GM12873 (cell line): ENCODE data around the gene SIK3.

ENCODE experiments used
- TF ChIP-seq, protein P1 (sequence below): IDR thresholded peaks from 2 replicates; pipeline ENCODE4 v1.5.1; 2012; ENCODE audit warnings: low read depth, mild to moderate bottlenecking, moderate library complexity, low read length, control low read depth; ENCODE audit not compliant: insufficient read depth; ENCODE audit errors: missing control alignments

The SIK3 gene

GRCh38 chr11:117075186-117075585, 23.0 kb downstream of the SIK3 start:
- TF ChIP-seq, protein P1, sequence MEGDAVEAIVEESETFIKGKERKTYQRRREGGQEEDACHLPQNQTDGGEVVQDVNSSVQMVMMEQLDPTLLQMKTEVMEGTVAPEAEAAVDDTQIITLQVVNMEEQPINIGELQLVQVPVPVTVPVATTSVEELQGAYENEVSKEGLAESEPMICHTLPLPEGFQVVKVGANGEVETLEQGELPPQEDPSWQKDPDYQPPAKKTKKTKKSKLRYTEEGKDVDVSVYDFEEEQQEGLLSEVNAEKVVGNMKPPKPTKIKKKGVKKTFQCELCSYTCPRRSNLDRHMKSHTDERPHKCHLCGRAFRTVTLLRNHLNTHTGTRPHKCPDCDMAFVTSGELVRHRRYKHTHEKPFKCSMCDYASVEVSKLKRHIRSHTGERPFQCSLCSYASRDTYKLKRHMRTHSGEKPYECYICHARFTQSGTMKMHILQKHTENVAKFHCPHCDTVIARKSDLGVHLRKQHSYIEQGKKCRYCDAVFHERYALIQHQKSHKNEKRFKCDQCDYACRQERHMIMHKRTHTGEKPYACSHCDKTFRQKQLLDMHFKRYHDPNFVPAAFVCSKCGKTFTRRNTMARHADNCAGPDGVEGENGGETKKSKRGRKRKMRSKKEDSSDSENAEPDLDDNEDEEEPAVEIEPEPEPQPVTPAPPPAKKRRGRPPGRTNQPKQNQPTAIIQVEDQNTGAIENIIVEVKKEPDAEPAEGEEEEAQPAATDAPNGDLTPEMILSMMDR: no peak

DNA sequence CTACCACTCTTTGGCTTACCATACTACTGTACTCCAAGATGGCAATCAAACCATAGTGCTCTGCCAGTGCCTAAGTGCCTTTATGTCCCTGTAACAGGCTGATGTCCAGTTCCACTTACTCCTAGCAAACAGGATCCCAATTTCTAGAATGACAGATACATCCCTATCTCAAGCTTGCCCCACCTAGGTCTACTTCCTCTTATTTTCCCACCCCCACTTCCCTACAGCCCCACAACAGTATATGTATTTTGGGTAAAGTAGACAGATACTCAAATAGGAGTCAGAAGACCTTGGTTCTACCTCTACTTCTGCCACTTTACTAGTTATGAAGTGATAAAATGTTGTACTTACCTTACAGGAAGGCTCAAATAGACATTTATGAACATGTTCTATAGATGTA, 24.1 kb downstream of the SIK3 start:
- TF ChIP-seq, protein P1: no peak

GRCh38 chr11:117073539-117073938, 24.7 kb downstream of the SIK3 start:
- TF ChIP-seq, protein P1: no peak

DNA sequence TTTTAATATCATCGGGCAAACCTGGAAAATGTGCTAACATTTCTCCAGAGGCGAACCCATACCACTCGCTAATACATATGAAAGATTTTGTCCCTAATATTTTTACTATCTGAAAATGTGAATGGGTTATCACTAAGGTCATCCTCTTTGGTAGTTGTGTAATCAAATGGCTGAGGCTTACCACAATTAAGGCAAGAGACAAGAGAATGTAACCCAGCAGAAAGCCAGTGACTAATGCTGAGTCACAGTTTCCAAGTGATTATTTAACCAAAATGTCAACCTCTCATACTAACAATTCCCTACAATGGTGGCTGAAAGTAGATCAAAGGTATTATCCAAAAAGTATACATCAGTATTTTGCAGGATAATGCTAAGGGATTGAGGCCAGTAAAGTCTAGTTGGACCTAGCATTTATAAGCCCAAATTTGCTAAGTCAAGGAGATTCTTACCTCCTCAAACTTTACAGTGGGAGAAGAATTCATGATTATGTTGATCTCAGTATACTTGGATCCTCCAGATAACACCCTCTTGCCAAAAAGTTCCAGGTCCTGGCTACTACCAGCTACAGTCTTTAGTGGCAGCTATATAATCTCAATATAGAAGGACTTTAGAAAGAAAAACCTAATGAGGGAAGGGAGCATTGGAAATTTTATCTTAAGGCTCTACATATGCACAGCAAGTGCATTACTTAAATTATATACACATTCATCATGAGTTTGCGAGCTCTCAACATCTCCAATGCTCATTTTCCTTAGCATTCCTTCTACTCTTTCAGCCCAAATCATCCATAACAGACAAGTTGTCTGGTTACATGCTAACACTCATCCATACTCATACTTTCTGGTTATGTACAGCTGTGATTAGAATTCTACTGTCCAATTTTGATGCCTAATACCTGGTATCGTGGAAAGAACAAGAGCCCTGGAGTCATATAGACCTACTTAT, 25.4 kb downstream of the SIK3 start:
- TF ChIP-seq, protein P1: no peak

DNA sequence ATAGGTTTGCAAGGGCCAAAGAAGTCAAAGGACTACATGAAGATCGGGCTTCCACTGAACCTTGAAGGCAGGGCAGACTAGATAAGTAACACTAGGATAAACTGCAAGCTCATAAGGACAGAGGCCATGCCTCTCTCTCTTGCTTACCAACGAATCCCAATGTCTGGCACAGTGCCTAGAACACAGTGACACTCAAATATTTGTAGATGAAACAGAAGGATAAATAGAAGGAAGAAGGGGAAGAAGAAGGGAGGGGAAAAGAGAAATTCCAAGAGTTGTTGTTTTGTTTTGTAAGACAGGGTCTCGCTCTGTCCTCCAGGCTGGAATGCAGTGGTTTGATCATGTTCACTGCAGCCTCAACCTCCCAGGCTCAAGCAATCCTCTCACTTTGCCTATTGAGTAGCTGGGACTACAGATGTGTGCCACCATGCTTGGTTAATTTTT, 26.9 kb downstream of the SIK3 start:
- TF ChIP-seq, protein P1: no peak

DNA sequence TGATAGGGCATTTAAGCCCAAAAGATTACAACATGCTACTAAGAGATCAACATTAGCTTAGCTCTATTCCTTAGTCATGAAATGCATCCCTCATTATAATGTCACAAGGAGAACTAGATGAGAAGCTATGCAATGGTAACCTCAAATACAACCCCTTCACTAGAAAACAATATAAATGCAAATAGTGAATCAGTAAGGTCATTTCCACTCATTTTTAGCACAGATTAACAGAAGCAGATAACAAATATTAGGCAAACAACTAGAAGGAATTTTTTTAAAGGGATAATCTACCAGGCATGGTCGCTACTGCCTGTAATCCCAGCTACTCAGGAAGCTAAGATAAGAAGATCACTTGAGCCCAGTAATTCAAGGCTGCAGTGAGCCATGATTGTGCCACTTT, 28.2 kb downstream of the SIK3 start:
- TF ChIP-seq, protein P1: no peak

DNA sequence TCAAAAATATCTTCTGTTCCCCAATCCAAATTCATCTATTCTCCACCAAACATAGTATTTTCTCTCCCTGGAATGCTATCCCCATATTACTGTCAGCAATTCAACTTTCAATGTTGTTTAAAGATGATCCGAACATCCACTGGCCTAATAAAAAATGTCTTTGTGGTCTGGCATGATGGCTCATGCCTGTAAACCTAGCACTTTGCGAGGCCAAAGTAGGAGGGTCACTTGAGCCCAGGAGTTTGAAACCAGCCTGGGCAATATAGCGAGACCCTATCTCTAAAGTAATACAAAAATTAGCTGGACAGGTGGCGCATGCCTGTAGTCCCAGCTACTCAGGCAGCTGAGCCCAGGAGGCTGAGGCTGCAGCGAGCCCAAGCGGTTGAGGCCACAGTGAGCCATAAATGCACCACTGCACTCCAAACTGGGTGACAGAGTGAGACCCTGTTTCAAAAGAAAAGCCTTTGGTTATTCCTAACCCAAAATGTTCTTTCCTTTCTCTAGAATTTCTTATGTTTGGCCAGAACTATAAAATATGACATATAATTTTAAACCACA, 29.8 kb downstream of the SIK3 start:
- TF ChIP-seq, protein P1: no peak
